ENCODE results near the gene STX1A. TPM values are rescaled to one million over a fixed set of nuclear protein-coding genes. Genes with fewer than 3 reads are reported as not detected.
"Not testable (repeated sequence)": the region's sequence is repeated elsewhere in the genome, so short reads cannot be mapped to it uniquely, and the experiment has no call there.

Gene STX1A
- total RNA-seq, 1 experiment from 2014 or later, result 12.1 TPM

DNA sequence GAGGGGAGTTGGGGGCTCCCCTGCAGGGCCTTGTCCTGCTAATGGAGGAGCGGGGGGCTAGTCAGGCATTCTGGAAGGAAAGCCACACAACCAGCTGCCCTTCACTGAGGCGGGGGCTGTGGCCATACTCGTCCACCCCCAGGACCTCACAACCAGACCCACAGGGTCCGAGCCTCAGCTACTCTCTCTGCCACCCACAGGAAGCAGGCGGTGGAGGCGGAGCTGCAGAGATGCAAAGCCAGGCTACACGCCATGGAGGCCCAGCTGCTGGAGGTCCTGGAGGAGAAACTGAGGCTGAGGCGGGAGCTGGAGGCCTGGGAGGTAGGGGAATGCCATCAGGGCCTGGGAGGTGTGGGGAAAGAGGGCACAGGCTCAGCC, 16.0 kb upstream of the STX1A start:
- DNase-seq (ENCODE audit: low spot score), result no peak

DNA sequence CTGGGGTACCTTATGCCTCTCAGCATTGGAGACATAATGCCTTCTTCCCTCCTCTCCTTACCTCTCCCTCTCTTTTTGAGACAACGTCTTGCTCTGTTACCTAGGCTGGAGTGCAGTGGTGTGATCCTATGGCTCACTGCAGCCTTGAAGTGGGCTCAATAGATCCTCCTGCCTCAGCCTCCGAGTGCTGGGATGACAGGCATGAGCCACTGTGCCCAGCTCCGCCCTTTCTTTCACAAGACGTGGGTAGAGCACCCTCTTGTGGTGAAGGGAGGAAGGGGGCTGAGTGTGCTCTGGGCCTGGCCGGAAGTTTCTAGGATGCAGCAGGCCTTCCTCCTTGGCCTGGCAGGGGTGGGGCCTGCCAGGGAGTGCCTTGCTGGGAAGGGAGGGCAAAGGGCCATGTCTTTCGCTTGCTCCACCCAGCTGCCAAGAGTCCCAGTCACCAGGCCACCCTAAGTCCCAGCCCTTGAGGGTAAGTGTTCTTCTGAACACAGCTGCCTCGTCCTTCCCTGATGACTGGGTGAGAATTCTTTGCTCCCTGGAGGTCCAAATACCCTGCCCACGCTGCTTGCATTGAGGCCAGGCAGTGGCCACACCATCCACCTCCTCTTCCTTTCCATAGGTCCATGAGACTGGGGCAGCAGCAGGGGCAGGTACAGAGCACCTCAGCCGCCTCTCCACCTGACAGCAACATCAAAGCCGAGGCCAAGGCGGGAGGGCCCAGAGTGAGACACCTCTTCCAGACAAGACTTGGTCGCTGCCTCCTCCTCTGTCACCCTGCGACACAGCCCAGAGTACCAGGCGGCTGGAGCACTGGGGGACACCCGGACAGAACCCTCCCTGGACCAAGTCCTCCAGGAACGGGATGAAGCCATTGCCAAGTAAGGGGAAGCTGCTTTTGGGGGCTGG, 15.4 kb upstream of the STX1A start:
- DNase-seq (ENCODE audit: low spot score), result peak; percentile 98

DNA sequence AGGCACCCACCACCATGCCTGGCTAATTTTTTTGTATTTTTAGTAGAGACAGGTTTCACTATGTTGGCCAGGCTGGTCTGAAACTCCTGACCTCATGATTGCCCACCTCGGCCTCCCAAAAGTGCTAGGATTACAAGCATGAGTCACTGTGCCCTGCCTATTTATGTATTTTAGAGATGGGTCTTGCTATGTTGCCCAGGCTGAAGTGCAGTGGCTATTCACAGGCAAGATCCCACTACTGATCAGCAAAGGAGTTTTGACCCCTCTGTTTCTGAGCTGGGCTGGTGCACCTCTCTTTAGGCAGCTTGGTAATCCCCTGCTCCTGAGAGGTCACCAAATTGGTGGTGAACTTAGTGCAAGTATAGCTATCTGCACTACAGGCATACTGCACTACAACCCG, 12.9 kb upstream of the STX1A start:
- DNase-seq (ENCODE audit: low spot score), result no peak

- no peak for DNase-seq (ENCODE audit: low spot score)
Observed at GRCh38 chr7:73730485-73730884, 11.0 kb upstream of the STX1A start.

GRCh38 chr7:73728551-73728950, 9.1 kb upstream of the STX1A start:
- peak; percentile 9 for DNase-seq (ENCODE audit: low spot score)

DNA sequence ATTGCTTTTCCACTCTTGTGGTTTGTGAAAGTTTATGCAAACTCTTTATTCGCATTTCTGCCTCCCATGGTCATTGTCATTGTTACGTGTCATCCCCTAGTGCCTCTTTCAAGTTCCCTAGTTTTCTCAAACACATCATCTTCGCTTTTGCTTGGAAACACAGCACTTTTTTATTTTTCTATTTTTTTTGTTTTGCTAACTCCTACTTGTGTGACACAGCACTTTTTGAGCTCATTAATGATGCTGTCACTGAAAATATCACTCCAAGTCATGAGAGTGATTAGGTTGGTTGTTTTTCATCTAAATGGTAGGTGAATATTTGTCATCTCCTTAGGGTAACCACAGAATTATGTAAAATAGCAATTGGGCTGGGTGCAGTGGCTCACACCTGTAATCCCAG, 8.5 kb upstream of the STX1A start:
- DNase-seq (ENCODE audit: low spot score), result no peak

DNA sequence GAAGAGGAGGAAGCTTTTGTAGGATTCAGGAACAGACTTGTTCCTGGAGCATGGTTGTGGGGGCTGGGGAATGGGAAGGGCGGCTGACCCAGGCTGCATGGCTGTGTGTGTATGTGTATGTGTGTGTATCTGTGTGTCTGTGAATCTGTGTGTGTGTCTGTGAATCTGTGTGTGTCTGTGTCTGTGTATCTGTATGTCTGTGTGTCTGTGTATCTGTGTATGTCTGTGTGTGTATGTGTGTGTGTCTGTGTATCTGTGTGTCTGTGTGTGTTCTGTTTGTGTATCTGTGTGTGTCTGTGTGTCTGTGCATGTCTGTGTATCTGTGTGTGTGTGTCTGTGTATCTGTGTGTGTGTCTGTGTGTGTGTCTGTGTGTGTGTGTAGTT, 6.6 kb upstream of the STX1A start:
- no peak for DNase-seq (ENCODE audit: low spot score)

- DNase-seq (ENCODE audit: low spot score), result no peak
Observed at GRCh38 chr7:73723813-73724212, 4.3 kb upstream of the STX1A start.

DNA sequence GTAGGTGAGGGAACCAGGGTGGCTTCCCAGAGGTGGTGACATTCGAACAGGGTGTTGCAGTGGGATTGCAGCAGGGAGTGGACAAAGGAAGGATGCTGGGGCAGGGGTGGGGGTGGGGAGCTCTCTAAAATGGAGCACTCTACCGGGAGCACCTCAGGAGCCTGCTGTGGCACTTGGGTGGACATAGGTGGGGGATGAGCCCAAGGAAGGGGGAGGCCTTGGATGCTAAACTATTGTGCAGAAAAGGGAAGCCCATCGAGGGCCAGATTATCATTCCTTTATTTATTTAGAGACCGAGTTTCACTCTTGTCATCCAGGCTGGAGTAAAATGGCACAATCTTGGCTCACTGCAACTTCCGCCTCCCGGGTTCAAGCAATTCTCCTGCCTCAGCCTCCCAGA, 3.3 kb upstream of the STX1A start:
- DNase-seq (ENCODE audit: low spot score), result no peak

- DNase-seq (ENCODE audit: low spot score), result peak; percentile 67
Observed at GRCh38 chr7:73722182-73722581, 2.7 kb upstream of the STX1A start.

DNA sequence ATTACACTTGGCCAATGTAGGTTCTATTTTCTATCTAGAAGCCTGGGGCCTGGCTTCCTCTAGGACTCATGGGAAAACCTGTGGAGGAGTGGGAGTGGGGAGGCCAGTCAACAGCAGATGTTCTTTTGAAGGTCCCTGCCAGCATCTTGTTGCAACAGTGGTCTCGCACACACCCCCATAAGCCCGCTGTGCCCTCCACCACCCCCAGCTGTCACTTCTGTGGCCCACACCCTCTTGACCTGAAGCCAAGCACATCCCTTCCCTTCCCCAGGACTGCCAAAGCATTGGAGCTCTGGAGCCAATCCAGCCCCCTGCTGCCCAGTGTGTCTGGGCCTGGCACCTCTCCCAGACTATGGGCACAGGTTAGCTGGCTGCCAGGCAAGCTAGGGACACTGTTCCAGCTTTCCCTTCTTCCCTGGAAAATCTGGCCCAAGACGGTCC, 1.9 kb upstream of the STX1A start:
- peak; percentile 94 for DNase-seq (ENCODE audit: low spot score)

DNA sequence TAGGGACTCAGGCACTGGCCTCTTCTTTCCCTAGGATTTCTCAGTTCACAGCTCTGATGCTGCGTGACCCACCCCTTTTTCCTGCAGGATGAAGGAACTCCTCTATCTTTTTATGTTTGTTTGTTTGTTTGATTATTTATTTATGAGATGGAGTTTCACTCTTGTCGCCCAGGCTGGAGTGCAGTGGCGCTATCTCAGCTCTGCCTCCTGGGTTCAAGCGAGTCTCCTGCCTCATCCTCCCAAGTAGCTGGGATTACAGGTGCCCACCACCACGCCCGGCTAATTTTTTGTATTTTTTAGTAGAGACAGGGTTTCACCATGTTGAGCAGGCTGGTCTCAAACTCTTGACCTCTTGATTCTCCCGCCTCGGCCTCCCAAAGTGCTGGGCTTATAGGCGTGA, 974 bp upstream of the STX1A start:
- DNase-seq (ENCODE audit: low spot score), result not testable (repeated sequence)

DNA sequence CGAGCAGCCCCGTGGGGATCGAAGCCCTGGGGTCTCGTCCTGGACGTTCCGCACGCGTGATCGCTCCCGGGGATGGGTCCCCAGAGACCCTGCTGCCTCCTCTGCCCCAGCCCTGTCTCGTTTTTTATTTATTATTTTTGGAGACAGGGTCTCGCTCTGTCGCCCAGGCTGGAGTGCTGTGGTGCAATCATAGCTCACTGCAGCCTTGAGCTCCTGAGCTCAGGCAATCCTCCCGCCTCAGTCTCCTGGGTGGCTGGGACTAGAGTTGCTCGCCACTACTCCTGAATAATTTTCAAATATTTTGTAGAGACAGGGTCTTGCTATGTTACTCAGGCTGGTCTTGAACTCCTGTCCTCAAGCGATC, 319 bp upstream of the STX1A start:
- no peak for DNase-seq (ENCODE audit: low spot score)

DNA sequence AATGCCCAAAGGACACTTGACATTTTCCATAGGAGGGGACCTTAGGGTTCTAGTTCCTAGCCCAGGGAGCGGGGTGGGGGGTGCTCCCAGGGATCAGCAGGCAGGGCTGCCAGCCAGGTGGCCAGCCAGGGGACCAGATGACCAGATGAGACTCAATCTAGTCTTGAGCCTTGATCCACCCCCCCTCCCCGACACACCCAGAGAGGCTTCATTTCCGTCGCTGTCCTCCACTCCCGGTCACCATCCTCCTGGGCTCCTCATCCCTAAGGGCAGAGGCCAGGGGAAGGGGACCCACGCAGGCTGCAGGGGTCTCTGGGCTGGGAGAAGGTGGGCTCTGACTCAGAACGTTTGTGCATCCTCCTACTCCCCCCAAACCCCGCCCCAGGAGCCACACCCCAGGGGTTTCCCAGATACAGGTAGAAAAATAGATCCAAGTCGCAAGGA, 1.0 kb downstream of the STX1A start:
- DNase-seq (ENCODE audit: low spot score), result no peak

DNA sequence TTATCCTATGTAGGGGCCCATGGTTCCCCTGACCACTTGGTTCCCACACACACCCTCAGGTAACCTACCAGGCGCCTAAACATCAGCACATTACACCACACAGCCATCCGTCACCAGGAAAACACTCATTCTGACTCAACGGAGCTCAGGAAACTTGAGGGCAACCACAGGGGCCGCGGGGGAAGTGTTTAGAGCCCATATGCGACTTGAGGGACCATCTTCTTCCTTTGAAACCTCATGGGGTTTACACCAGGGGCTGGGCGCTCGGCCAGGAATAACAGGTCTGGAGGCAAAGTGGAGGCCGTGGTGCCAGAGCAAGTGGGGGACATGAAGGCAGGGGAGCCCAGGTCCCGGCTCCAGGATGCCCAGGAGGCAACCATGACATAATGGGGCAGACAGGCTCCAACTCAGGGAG, 1.5 kb downstream of the STX1A start:
- DNase-seq (ENCODE audit: low spot score), result peak; percentile 86

GRCh38 chr7:73717025-73717807, 2.3 kb downstream of the STX1A start:
- DNase-seq (ENCODE audit: low spot score), result no peak

DNA sequence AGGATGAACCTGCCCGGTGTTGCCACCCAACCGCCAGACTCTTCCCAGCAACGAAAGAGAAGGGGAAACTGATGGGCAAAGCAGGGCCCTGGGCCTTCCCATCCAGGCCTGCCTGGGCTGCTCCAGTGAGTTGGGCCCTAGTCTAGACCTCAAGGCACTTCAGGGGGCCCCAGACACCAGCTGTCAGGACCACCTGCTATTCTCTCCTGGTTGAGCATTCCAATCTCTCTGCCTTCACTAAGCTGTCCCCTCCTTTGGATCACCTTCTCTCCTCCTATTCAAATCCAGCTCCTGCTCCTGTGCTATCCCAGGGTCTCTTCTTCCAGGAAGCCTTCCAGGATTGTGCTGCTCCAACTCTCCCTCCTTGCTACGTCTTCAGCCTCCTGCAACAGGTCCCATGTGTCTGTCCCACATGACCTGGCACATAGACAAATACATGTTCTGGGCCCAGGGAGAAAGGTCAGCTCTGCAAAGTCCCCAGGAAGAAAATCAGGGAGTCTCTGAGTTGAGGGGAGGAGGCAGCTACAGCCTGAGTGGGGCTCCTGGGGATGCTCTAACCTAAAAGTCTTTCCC, 3.1 kb downstream of the STX1A start:
- no peak for DNase-seq (ENCODE audit: low spot score)

DNA sequence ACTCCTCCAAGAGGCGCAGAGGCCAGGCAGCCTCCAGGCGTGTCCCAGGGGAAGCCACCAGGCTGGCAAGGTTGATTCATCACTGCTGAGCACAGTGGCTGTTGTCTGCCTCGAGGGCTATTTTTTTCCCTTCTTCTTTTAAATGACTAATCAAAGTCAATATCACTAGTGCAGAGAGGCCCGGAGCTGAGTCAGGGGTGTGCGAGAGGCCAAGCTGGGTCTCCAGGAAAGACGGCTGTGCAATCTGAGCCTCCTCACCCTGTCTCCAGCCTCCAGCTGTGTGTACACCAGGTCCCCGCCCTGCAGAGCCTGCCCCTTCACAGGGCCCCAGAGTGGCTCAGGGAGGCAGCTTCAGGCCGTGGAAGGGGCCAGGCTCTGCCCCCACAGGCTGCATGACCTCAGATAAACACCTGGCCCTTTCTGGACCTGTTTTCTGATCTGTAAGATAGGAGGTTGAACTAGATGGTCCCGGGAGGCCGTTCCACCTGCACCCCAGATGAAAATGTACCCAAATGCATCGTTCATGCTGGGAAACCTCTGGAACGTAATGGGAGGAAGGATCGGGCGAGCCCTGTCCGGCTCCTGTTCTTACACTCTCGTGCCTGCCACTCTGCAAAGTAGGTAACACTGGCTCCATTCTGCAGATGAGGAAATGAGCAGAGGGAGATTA, 3.7 kb downstream of the STX1A start:
- DNase-seq (ENCODE audit: low spot score), result peak; percentile 98

- not testable (repeated sequence) for DNase-seq (ENCODE audit: low spot score)
Observed at GRCh38 chr7:73713319-73713718, 6.2 kb downstream of the STX1A start.

GRCh38 chr7:73712773-73713172, 6.7 kb downstream of the STX1A start:
- DNase-seq (ENCODE audit: low spot score), result no peak

DNA sequence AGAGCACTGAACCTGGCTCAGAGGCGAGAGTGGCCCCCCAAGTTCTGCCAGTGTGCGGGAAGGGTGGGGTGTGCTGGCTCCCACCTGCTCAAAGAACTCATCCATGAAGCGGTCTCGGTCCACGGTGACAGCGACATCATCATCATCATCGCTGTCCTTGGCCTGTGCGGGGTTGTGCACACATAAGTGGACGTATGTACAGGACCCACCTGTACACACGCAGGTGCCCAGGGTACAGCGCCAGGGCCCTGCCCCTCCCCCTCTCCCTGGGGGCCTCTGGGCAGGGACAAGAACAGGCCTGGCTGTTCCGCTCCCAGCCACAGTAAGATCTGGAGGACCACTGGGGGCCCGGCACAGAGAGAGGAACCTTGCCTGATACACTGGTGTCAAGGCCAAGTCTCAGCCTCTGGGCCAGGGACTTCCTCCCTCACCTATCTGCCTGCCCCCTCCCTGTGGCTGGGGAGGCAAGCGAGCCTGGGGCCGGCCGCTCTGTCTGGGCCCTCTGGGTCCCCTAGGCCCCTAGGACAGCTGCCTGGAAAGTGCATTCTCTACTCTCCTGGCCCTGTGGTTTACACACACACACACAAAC, 10.4 kb downstream of the STX1A start:
- DNase-seq (ENCODE audit: low spot score), result no peak

Measured in H4 (cell line).